HepG2 (cell line): ENCODE results near the gene CHD2. TPM values are rescaled to one million over a fixed set of nuclear protein-coding genes. Genes with fewer than 3 reads are reported as not detected.

Experiments used
- ATAC-seq: fragments of 200-7000 bp; cut with Tn5 transposase; 3 replicates; pipeline ENCODE4 v1.9.1; 2020; ENCODE audit warnings: mild to moderate bottlenecking, moderate library complexity
- BruUV-seq: library from RNA; stranded (reverse); fragments of 400-500 nt; replicated peaks from 2 replicates; lab custom pipeline; 2021; lab: Mats Ljungman, UMichigan
- CTCF ChIA-PET: fragments of 300-600 bp; formaldehyde crosslinking; extraction: SDS; loops from one replicate; lab custom pipeline; 2021; ENCODE audit warnings: low total read pairs, inconsistent platforms, low intra/inter-chr PET ratio; lab: Yijun Ruan, JAX
- POLR2A ChIA-PET: fragments of 350-600 bp; sonication (Branson Sonifier 250); formaldehyde crosslinking; loops from one replicate; lab custom pipeline; 2020; ENCODE audit warnings: antibody characterized with exemption, inconsistent platforms; lab: Yijun Ruan, JAX
- DNase-seq: peaks from one replicate; pipeline ENCODE4 v3.0.0-alpha.2; 2015; ENCODE audit warnings: low spot score
- FAIRE-seq: peaks from 3 replicates; lab custom pipeline; 2011; peaks lifted over from hg19 to GRCh38; lab: Jason Lieb, UNC
- H2AFZ ChIP-seq: one replicate; pipeline ENCODE4 v1.6.1; 2011; ENCODE audit warnings: low read length, inconsistent platforms
- H3K27ac ChIP-seq: fragments of 300-600 bp; 3 replicates; pipeline ENCODE4 v1.8.0; 2011; ENCODE audit warnings: mixed run types, mild to moderate bottlenecking, mixed read lengths, low read length, inconsistent platforms; ENCODE audit not compliant: insufficient read depth; ENCODE audit errors: extremely low read length
- H3K27me3 ChIP-seq, 2 experiments: fragments of 200-600 bp in 1 of 2; 2 replicates in 1 of 2; 3 replicates in 1 of 2; pipeline versions ENCODE4 v1.6.0 to v1.8.0; 2011; ENCODE audit warnings: low read length in 2 of 2, mild to moderate bottlenecking in 2 of 2, moderate library complexity in 2 of 2, inconsistent platforms in 1 of 2; ENCODE audit not compliant: insufficient read depth in 2 of 2, control insufficient read depth in 1 of 2
- H3K36me3 ChIP-seq, 2 experiments: fragments of 200-600 bp in 1 of 2; replicated peaks in 1 of 2; 2 replicates in 1 of 2; 3 replicates in 1 of 2; pipeline versions ENCODE4 v1.5.1 to v1.8.0; 2011; ENCODE audit warnings: low read length in 2 of 2, inconsistent platforms in 1 of 2; ENCODE audit not compliant: insufficient read depth in 2 of 2, control insufficient read depth in 1 of 2
- H3K4me1 ChIP-seq: 2 replicates; pipeline ENCODE4 v1.5.1; 2012; ENCODE audit warnings: low read length, inconsistent platforms; ENCODE audit not compliant: insufficient read depth
- H3K4me2 ChIP-seq: 2 replicates; pipeline ENCODE4 v1.6.0; 2011; ENCODE audit warnings: low read depth, low read length, inconsistent platforms
- H3K4me3 ChIP-seq, 3 experiments: fragments of 200-600 bp in 1 of 3; sonication (generic), shearing (Covaris generic) in 1 of 3; replicated peaks in 1 of 3; 2 replicates each; pipeline ENCODE4 v1.5.1; 2011 to 2016; ENCODE audit warnings: low read length in 3 of 3, inconsistent platforms in 2 of 3, low read depth in 2 of 3, mild to moderate bottlenecking in 2 of 3, control low read depth in 1 of 3, mixed read lengths in 1 of 3; ENCODE audit not compliant: insufficient read depth in 1 of 3
- H3K79me2 ChIP-seq: one replicate; pipeline ENCODE4 v1.6.1; 2011; ENCODE audit warnings: low read length, inconsistent platforms; ENCODE audit not compliant: insufficient read depth
- H3K9ac ChIP-seq: 2 replicates; pipeline ENCODE4 v1.6.0; 2011; ENCODE audit warnings: mild to moderate bottlenecking, low read depth, low read length, inconsistent platforms; ENCODE audit not compliant: insufficient read depth
- H3K9me3 ChIP-seq: 2 replicates; pipeline ENCODE4 v1.5.1; 2012; ENCODE audit warnings: mild to moderate bottlenecking, low read length
- H4K20me1 ChIP-seq: 2 replicates; pipeline ENCODE4 v1.6.0; 2011; ENCODE audit warnings: inconsistent platforms, mild to moderate bottlenecking, low read length, moderate library complexity; ENCODE audit not compliant: insufficient read depth
- ATF4 ChIP-seq, 2 experiments: fragments of 450-650 bp in 1 of 2; sonication (generic) in 1 of 2; formaldehyde crosslinking; IDR thresholded peaks; 2 replicates each; pipeline versions ENCODE4 v1.5.0 to v1.8.0; 2020 to 2022; ENCODE audit warnings: mild to moderate bottlenecking in 1 of 2, missing genetic modification reagents in 1 of 2
- ETS1 ChIP-seq: sonication (generic); formaldehyde crosslinking; IDR thresholded peaks from 2 replicates; pipeline ENCODE4 v1.4.0; 2020; ENCODE audit warnings: missing genetic modification reagents
- HNRNPLL ChIP-seq: fragments of 200-400 bp; formaldehyde crosslinking; IDR thresholded peaks from 2 replicates; pipeline ENCODE4 v1.6.1; 2017; ENCODE audit warnings: mild to moderate bottlenecking, low read depth, low read length; ENCODE audit not compliant: poor library complexity, severe bottlenecking
- NFE2L2 ChIP-seq: fragments of 150-350 bp; IDR thresholded peaks from 2 replicates; pipeline ENCODE4 v1.6.1; 2014; ENCODE audit warnings: low read length
- PRPF4 ChIP-seq: fragments of 200-400 bp; formaldehyde crosslinking; IDR thresholded peaks from 2 replicates; pipeline ENCODE4 v1.6.1; 2016; ENCODE audit warnings: low read length, low read depth; ENCODE audit not compliant: poor library complexity, severe bottlenecking
- TFAP4 ChIP-seq: sonication (generic); IDR thresholded peaks from 2 replicates; pipeline ENCODE4 v1.6.1; 2016; ENCODE audit warnings: low read depth, borderline replicate concordance
- ZNF251 ChIP-seq: sonication (generic); formaldehyde crosslinking; IDR thresholded peaks from 2 replicates; pipeline ENCODE4 v1.9.0; 2021; ENCODE audit warnings: mild to moderate bottlenecking, missing genetic modification reagents
- ZNF318 ChIP-seq: sonication (generic); formaldehyde crosslinking; IDR thresholded peaks from 2 replicates; pipeline ENCODE4 v1.4.0; 2020; ENCODE audit warnings: mild to moderate bottlenecking, missing genetic modification reagents
- ZNF674 ChIP-seq: sonication (generic); formaldehyde crosslinking; IDR thresholded peaks from 2 replicates; pipeline ENCODE4 v1.5.0; 2020; ENCODE audit warnings: low read depth, mild to moderate bottlenecking, missing genetic modification reagents
- WGBS: methylation state at CpG from one replicate; pipeline ENCODE4 v1.1.6; 2017; ENCODE audit warnings: low lambda C conversion rate; 5-methylcytosine and 5-hydroxymethylcytosine counted together
- in situ Hi-C: cut with HindIII; loops from 2 replicates; pipeline ENCODE4 v1.10.0; 2017; ENCODE audit warnings: low pct_unique_long_range_greater_than_20kb; ENCODE audit not compliant: extremely low pct_ligation_motif_present
- intact Hi-C: fragments of 100-400 bp; cut with micrococcal nuclease; formaldehyde crosslinking; loops from one replicate; pipeline ENCODE4 v1.10.0; 2022; ENCODE audit not compliant: unreplicated experiment
- polyA plus RNA-seq, 8 experiments: library from polyadenylated mRNA; depleted of rRNA in 3 of 8; stranded (reverse) in 7 of 8; unstranded in 1 of 8; fragments of >200 nt; fragmentation: Illumina TruSeq in 4 of 8; extraction: Trizol in 4 of 8; gene quantifications; 2 replicates each; pipeline versions ENCODE4 v1.2.1 to v1.2.3, GENCODE V29; 2011 to 2016; ENCODE audit warnings: low read depth in 4 of 8, missing spikeins in 1 of 8, mixed read lengths in 1 of 8; ENCODE audit not compliant: insufficient read depth in 1 of 8
- total RNA-seq, 5 experiments: library from RNA; depleted of rRNA; stranded (reverse); fragments of >200 nt; fragmentation: Illumina TruSeq; extraction: Trizol; gene quantifications; 2 replicates each; pipeline ENCODE4 v1.2.3, GENCODE V29; 2016; ENCODE audit warnings: low read depth in 1 of 5
- TF ChIP-seq, protein P1 (sequence below): sonication (generic); formaldehyde crosslinking; IDR thresholded peaks from 2 replicates; pipeline ENCODE4 v1.4.0; 2020; ENCODE audit warnings: missing genetic modification reagents

Gene CHD2
- total and polyA plus RNA-seq, 2 of the 13 experiments (the other 11 are each of a cell fraction or from before 2014, with no cell fraction given) = 54.0 to 54.1 TPM

- intact Hi-C loops = no loop called here
- Histone ChIP-seq H3K9ac (peak overlapping the region; percentile 51), H3K4me1 (peaks cover 75% of the 10 kb centered on the region), H3K79me2 (peaks cover 97% of the 10 kb centered on the region), H3K4me3 (peak overlapping the region; percentile 3 to 90 (median 36); a peak in 4 of 6 replicates), H3K9me3 (no peaks in the 10 kb centered on the region), H2AFZ (no peak overlapping the region), H3K27ac (peak overlapping the region; percentile 87), H3K36me3 (peaks cover 0 to 2% of the 10 kb centered on the region in 2 experiments; a peak in 4 of 5 replicates), H4K20me1 (peaks cover 73% of the 10 kb centered on the region), H3K27me3 (no peaks in the 10 kb centered on the region; a peak in 1 of 5 replicates), H3K4me2 (peak overlapping the region; percentile 99)
- no peak for ATAC-seq
- in situ Hi-C loops = no loop called here
- DNase-seq = no peak
- BruUV-seq = no TSS peak
- CTCF ChIA-PET = no interaction called here
- POLR2A ChIA-PET = interaction anchor here (1.0 to 10.5 kb wide), 10 partner anchors 9 to 112 kb away, joined by 3 to 185 read pairs (median 18); no protein-coding TSS in a partner anchor
- no peak for FAIRE-seq
- 58% methylated on average over 1 of the region's 1 CpG for WGBS
- no peak for TF ChIP-seq ZNF674
- TF ChIP-seq PRPF4 = no peak
- no peak for TF ChIP-seq HNRNPLL
- no peak for TF ChIP-seq ETS1 (CRISPR knock-in tag)
- TF ChIP-seq ZNF251 (CRISPR knock-in tag) = no peak
- TF ChIP-seq, protein P1, sequence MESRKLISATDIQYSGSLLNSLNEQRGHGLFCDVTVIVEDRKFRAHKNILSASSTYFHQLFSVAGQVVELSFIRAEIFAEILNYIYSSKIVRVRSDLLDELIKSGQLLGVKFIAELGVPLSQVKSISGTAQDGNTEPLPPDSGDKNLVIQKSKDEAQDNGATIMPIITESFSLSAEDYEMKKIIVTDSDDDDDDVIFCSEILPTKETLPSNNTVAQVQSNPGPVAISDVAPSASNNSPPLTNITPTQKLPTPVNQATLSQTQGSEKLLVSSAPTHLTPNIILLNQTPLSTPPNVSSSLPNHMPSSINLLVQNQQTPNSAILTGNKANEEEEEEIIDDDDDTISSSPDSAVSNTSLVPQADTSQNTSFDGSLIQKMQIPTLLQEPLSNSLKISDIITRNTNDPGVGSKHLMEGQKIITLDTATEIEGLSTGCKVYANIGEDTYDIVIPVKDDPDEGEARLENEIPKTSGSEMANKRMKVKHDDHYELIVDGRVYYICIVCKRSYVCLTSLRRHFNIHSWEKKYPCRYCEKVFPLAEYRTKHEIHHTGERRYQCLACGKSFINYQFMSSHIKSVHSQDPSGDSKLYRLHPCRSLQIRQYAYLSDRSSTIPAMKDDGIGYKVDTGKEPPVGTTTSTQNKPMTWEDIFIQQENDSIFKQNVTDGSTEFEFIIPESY = no peak
- TF ChIP-seq ATF4 (CRISPR knock-in tag; IDR thresholded peaks at IDR 0.05) = no peak
- TF ChIP-seq ZNF318 (CRISPR knock-in tag) = no peak
- TF ChIP-seq NFE2L2 = peak; percentile 53
- TF ChIP-seq TFAP4 = no peak
Measured at GRCh38 chr15:92907229-92907628, 7.1 kb downstream of the CHD2 start.
